ENCODE results near the gene FZD10.

The FZD10 gene

DNA sequence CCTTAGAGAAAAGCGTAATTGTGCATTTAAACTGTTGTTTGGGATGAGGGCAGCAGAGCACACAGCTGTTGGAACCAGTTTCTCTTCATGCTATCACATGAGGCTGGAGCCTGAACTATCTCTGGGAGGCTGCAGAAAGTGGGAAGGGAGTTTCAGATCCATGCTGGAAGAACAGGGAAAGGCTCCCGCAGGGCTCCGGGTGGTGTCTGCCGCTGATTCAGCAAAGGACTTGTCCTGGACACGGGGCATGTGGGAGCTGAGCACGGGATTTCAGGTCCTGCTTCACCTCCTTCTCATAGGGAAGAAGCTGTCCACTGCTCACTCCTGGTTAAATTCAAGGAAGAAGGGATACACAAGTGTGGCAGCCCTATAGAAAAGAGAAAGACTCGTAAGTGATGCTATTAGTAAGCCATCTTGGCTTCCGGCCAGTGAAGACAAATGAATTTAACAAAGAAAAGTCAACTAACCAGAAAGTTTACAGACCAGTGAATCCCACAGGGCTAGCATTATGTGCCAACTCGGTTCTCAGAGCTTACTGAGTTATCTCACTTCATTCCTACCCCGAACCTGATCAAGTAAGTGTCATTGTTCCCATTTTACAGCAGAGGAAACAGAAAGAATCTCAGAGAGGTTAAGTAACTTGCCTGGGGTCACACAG, 6.7 kb upstream of the FZD10 start:
- DNase-seq, result no peak

- no peak for DNase-seq
Measured at GRCh38 chr12:130156652-130157275, 5.5 kb upstream of the FZD10 start.

DNA sequence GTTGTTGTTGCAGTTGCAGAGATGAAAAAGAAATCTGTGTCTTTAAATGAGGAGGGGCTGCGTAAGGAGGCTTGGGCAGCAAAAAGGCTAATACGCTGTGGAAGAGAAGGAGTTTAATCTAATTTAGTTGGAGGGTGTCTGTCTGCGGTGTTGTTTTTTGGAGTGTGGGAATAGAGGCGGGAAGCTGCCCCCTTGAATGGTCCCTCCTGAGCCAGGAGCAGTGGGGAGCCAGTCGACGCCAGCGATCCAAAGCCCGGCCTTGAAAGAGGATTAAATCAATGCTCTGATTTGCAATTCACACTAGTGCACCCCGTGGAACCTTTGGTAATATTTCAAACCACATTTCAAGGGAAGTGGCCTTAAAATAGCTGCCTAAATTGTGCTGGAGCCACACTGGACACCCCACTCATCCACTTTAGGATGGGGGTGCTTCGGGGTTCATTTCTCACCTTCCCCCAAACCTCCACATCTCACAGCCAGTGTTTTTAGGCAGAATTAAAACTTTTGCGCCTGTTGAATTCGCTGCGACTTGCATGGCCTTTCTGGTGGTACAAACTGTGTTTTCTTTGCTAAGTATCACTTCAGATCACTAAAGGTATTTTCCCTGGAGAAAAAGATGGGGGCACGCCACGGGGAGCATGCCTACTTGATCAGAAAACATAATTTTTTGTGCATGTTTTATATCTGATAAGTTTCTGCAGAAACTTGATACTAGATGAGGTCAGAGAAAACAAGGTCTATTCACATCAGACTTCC, 4.1 kb upstream of the FZD10 start:
- DNase-seq, result no peak

GRCh38 chr12:130158754-130159059, 3.6 kb upstream of the FZD10 start:
- no peak for DNase-seq

GRCh38 chr12:130160306-130160705, 2.0 kb upstream of the FZD10 start:
- no peak for DNase-seq

DNA sequence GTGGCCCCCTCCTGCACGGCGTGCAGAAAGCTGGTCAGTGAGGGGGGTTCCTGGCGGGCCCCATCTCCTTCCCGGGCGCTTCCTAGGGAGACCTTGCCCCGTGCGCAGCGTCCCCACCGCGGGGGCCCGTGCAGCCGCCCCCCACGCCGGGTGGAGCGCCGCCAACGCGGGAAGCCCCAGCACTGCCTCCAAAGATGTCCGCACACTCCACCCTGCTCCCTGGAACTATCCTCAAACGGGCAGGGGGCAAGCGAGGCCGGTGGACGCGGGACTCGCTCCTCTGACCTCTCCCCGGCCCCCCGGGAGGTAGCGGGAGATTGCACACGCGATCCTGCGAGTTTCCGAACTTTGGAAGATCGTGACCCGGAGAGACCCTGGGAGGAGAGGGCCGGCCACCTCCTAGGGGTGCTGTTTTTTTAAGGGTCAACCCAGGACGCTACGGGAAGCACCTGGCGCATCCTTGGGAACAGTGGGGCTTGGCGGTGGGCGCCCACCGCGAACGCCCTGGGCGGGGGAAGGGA, 1.5 kb upstream of the FZD10 start:
- no peak for DNase-seq

- DNase-seq, result no peak
Measured at GRCh38 chr12:130161261-130162243, 712 bp upstream of the FZD10 start.

GRCh38 chr12:130162745-130163460, 639 bp downstream of the FZD10 start:
- no peak for DNase-seq

- DNase-seq, result no peak
Measured at GRCh38 chr12:130163461-130164215, 1.4 kb downstream of the FZD10 start.

DNA sequence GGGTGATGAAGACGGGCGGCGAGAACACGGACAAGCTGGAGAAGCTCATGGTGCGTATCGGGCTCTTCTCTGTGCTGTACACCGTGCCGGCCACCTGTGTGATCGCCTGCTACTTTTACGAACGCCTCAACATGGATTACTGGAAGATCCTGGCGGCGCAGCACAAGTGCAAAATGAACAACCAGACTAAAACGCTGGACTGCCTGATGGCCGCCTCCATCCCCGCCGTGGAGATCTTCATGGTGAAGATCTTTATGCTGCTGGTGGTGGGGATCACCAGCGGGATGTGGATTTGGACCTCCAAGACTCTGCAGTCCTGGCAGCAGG, 1.9 kb downstream of the FZD10 start:
- DNase-seq, result no peak

DNA sequence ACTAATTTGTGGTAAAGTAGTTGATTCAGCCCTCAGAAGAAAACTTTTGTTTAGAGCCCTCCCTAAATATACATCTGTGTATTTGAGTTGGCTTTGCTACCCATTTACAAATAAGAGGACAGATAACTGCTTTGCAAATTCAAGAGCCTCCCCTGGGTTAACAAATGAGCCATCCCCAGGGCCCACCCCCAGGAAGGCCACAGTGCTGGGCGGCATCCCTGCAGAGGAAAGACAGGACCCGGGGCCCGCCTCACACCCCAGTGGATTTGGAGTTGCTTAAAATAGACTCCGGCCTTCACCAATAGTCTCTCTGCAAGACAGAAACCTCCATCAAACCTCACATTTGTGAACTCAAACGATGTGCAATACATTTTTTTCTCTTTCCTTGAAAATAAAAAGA, 2.7 kb downstream of the FZD10 start:
- no peak for DNase-seq

DNA sequence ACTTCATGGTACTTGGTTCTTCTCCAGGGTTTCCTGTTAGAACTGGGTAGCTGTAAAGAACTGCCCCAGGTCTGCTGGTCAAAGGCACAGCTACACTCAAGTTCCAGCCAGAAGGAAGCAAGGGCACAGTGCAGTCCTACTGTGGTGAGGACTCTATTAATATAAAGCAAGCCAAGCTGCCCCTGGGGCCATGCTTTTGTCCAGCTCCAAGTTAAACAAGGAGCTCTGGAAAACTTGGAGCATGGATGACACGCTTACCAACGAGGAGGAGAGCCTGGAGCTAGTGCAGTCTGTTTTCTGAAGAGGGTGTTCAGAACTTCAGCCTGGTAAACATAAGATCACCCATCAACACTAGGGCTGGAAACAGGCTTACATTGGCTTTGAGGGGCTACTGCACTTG, 4.0 kb downstream of the FZD10 start:
- no peak for DNase-seq

DNA sequence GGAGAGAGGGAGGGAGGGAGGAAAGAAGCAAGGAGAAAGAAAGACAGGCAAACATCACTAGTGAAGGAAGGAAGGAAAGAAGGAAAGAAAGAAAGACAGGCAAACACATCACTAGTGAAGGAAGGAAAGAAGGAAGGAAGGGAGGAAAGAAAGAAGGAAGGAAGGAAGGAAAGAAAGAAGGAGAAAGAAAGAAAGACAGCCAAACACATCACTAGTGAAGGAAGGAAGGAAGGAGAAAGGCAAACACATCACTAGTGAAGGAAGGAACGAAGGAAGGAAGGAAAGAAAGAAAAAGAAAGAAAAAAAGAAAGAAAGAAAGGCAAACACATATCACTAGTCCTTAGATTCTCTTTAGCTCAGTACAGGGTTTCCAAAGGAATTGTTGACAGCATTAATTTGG, 5.3 kb downstream of the FZD10 start:
- no peak for DNase-seq

DNA sequence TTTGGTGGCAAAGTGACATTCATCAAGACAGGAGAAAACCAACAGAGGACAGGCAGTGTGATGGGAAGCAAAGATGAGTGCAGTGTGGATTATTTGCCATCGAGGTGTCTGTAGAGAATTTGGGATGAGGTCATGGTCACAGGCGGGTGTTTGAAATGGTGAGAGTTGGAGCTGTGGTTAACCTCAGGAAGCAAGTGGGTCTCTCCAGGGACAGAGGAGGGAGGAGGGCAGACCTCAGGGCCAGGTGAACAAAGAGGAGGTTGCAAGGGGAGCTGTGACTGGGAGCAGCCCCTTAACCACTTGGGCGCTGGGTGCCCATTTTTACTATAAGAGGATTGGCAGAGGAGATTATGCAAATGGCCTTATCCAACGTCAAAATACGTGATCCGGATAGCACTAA, 7.0 kb downstream of the FZD10 start:
- DNase-seq, result no peak

DNA sequence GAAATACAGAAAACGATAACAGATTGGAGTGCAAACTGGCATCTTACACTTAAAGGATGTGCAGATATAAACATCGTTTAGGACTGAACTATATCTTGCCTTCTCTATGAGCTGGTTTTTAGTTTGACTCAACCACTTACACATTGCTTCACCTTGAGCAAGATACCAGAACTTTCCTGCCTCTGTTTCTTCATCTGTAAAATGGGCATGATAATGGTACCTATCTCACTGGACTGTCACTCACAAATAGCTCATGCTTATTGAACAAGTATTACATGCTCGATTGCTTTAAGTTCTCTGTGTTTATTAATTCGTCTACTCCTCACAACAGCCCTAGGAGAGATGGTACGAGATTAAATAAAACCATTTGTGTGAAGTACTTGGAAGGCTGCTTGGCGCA, 7.7 kb downstream of the FZD10 start:
- no peak for DNase-seq

- no peak for DNase-seq
Measured at GRCh38 chr12:130170611-130171010, 8.3 kb downstream of the FZD10 start.

- no peak for DNase-seq
Measured at GRCh38 chr12:130177635-130178242, 15.5 kb downstream of the FZD10 start.

- no peak for DNase-seq
Measured at GRCh38 chr12:130178282-130178681, 16.0 kb downstream of the FZD10 start.

GRCh38 chr12:130179191-130179590, 16.9 kb downstream of the FZD10 start:
- no peak for DNase-seq

DNA sequence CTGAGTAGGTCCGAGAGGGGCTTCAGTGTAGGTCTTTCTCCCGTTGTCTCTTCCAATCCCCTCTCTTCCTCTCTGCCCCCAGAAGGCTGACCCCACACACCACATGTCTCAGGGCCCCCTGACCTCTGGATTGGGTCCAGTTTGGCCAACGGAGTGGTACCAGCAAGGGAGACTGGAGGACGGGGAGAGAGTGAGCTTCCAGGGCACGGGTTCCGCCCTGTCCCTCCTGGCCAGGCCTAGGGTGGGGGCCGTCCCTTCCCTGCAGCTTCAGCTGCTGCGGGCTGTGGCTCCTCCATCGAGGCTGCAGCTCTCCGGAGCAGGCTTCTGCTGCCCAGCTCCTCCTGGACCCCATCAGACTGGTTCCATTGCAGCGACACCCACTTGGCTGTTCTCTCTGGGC, 17.4 kb downstream of the FZD10 start:
- no peak for DNase-seq

DNA sequence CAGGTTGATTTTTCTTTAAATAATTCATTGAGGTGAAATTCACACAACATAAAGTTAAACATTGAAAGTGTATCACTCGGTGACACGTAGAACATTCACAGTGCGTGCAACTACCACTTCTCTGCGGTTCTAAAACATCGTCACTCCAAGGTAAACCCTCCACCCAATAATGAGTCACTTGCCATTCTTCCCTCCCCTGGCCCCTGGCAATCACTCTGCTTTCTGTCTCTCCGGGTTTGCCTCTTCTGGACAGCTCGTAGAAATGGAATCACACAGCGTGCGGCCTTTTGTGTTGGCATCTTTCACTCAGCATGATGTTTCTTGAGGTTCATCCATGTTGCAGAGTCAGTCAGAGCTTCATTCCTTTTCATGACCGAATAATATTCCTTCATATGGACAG, 18.9 kb downstream of the FZD10 start:
- DNase-seq, result no peak

All from cerebellar nuclear complex (tissue), 1 donor.